GM12878 (cell line): Measurements from ENCODE around the gene RNF11. TPM values are rescaled to one million over a fixed set of nuclear protein-coding genes. Genes with fewer than 3 reads are reported as not detected.

Experiments used
- BRCA1 ChIP-seq: IDR thresholded peaks from 2 replicates; pipeline ENCODE4 v1.6.1; 2011; ENCODE audit warnings: low read depth, low read length, improper control_type of control experiment
- CBX3 ChIP-seq: fragments of 200-600 bp; sonication (generic); IDR thresholded peaks from 2 replicates; pipeline ENCODE4 v1.6.1; 2016; ENCODE audit warnings: low read depth, borderline replicate concordance
- CHD2 ChIP-seq: IDR thresholded peaks from 2 replicates; pipeline ENCODE4 v1.6.1; 2011; ENCODE audit warnings: low read depth, low read length, improper control_type of control experiment, borderline replicate concordance
- DPF2 ChIP-seq: fragments of 450-650 bp; IDR thresholded peaks from 2 replicates; pipeline ENCODE4 v1.6.1; 2017; ENCODE audit warnings: mild to moderate bottlenecking
- EGR1 ChIP-seq, 2 experiments: IDR thresholded peaks; 1 replicate in 1 of 2; 2 replicates in 1 of 2; pipeline ENCODE4 v1.6.1; 2011 to 2012; ENCODE audit warnings: low read depth in 2 of 2, low read length in 2 of 2, borderline replicate concordance in 1 of 2, mild to moderate bottlenecking in 1 of 2, moderate library complexity in 1 of 2
- GATAD2B ChIP-seq: fragments of 450-650 bp; conservative IDR thresholded peaks from 2 replicates; pipeline ENCODE4 v1.6.1; 2017; ENCODE audit warnings: low read depth, mild to moderate bottlenecking, moderate library complexity
- MTA2 ChIP-seq: fragments of 450-650 bp; IDR thresholded peaks from 2 replicates; pipeline ENCODE4 v1.6.1; 2016; ENCODE audit warnings: low read depth, mild to moderate bottlenecking, moderate library complexity
- MTA3 ChIP-seq: IDR thresholded peaks from 2 replicates; pipeline ENCODE4 v1.6.1; 2012; ENCODE audit warnings: low read length, inconsistent platforms, borderline replicate concordance
- MYB ChIP-seq: fragments of 150-350 bp; IDR thresholded peaks from 2 replicates; pipeline ENCODE4 v1.6.1; 2014; ENCODE audit warnings: mild to moderate bottlenecking, low read depth, low read length, borderline replicate concordance
- NFXL1 ChIP-seq: fragments of 450-650 bp; IDR thresholded peaks from 2 replicates; pipeline ENCODE4 v1.6.1; 2017; ENCODE audit warnings: antibody characterized with exemption, mild to moderate bottlenecking, borderline replicate concordance
- NR2C1 ChIP-seq: fragments of 450-650 bp; IDR thresholded peaks from 2 replicates; pipeline ENCODE4 v1.6.1; 2017; ENCODE audit warnings: antibody characterized with exemption, mild to moderate bottlenecking, moderate library complexity
- POU2F2 ChIP-seq: IDR thresholded peaks from 3 replicates; pipeline ENCODE4 v1.6.1; 2011; ENCODE audit warnings: low read depth, mild to moderate bottlenecking, low read length, borderline replicate concordance
- RAD51 ChIP-seq: fragments of 450-650 bp; IDR thresholded peaks from 2 replicates; pipeline ENCODE4 v1.6.1; 2016; ENCODE audit warnings: moderate library complexity, mild to moderate bottlenecking, inconsistent platforms
- RB1 ChIP-seq: fragments of 450-650 bp; formaldehyde crosslinking; IDR thresholded peaks from 2 replicates; pipeline ENCODE4 v1.6.1; 2017; ENCODE audit warnings: mild to moderate bottlenecking, borderline replicate concordance
- RELA ChIP-seq: fragments of 450-650 bp; IDR thresholded peaks from 2 replicates; pipeline ENCODE4 v1.8.0; 2014; ENCODE audit warnings: borderline replicate concordance; ENCODE audit not compliant: partially characterized antibody
- SIN3A ChIP-seq: IDR thresholded peaks from 2 replicates; pipeline ENCODE4 v1.6.1; 2012; ENCODE audit warnings: low read depth, low read length, improper control_type of control experiment
- SP1 ChIP-seq: IDR thresholded peaks from one replicate; pipeline ENCODE4 v1.6.1; 2011; ENCODE audit warnings: low read depth, low read length
- TCF7 ChIP-seq: IDR thresholded peaks from 2 replicates; pipeline ENCODE4 v1.6.1; 2014; ENCODE audit warnings: antibody characterized with exemption, borderline replicate concordance
- WRNIP1 ChIP-seq: IDR thresholded peaks from 2 replicates; pipeline ENCODE4 v1.6.1; 2011; ENCODE audit warnings: low read depth, low read length, improper control_type of control experiment, borderline replicate concordance
- ZNF217 ChIP-seq: fragments of 450-650 bp; IDR thresholded peaks from 2 replicates; pipeline ENCODE4 v1.6.1; 2017; ENCODE audit warnings: antibody characterized with exemption, mild to moderate bottlenecking
- ZSCAN29 ChIP-seq: fragments of 450-650 bp; IDR thresholded peaks from 2 replicates; pipeline ENCODE4 v1.6.1; 2017; ENCODE audit warnings: mild to moderate bottlenecking, moderate library complexity
- polyA plus RNA-seq, 11 experiments: library from polyadenylated mRNA; depleted of rRNA in 4 of 11; unstranded in 6 of 11; stranded (reverse) in 5 of 11; fragments of >200 nt; fragmentation: Nextera tagmentation in 4 of 11; fragmentation: Illumina TruSeq in 1 of 11; extraction: Ambion mirVana in 4 of 11; extraction: Trizol in 1 of 11; gene quantifications; 1 replicate in 1 of 11; 2 replicates in 10 of 11; pipeline versions ENCODE4 v1.2.1 to v1.2.3, GENCODE V29; 2011 to 2016; ENCODE audit warnings: inconsistent platforms in 2 of 11, missing spikeins in 2 of 11, low read depth in 1 of 11
- total RNA-seq, 4 experiments: library from RNA; depleted of rRNA in 3 of 4; stranded (reverse); fragments of >200 nt in 3 of 4; fragmentation: Illumina TruSeq in 1 of 4; extraction: Trizol in 1 of 4; gene quantifications; 2 replicates each; pipeline versions ENCODE4 v1.2.1 to v1.2.3, GENCODE V29; 2013 to 2021
- TF ChIP-seq, protein P1 (sequence below): fragments of 450-650 bp; formaldehyde crosslinking; IDR thresholded peaks from 2 replicates; pipeline ENCODE4 v1.4.0; 2022; ENCODE audit warnings: mild to moderate bottlenecking, moderate library complexity
- TF ChIP-seq, protein P2 (sequence below): IDR thresholded peaks from 2 replicates; pipeline ENCODE4 v1.6.1; 2012; ENCODE audit warnings: low read depth, low read length, improper control_type of control experiment
- TF ChIP-seq, protein P3 (sequence below): fragments of 450-650 bp; IDR thresholded peaks from 2 replicates; pipeline ENCODE4 v1.6.1; 2017; ENCODE audit warnings: mild to moderate bottlenecking
- TF ChIP-seq, protein P4 (sequence below): IDR thresholded peaks from 2 replicates; pipeline ENCODE4 v1.6.1; 2011; ENCODE audit warnings: borderline replicate concordance, low read depth, mild to moderate bottlenecking, moderate library complexity, mixed read lengths, low read length; ENCODE audit not compliant: insufficient read depth; ENCODE audit errors: extremely low read length

Gene RNF11
- total and polyA plus RNA-seq, 10 of the 15 experiments (the other 5 are each of a cell fraction or from before 2014, with no cell fraction given) = 9.5 to 43.6 (median 32.3) TPM

DNA sequence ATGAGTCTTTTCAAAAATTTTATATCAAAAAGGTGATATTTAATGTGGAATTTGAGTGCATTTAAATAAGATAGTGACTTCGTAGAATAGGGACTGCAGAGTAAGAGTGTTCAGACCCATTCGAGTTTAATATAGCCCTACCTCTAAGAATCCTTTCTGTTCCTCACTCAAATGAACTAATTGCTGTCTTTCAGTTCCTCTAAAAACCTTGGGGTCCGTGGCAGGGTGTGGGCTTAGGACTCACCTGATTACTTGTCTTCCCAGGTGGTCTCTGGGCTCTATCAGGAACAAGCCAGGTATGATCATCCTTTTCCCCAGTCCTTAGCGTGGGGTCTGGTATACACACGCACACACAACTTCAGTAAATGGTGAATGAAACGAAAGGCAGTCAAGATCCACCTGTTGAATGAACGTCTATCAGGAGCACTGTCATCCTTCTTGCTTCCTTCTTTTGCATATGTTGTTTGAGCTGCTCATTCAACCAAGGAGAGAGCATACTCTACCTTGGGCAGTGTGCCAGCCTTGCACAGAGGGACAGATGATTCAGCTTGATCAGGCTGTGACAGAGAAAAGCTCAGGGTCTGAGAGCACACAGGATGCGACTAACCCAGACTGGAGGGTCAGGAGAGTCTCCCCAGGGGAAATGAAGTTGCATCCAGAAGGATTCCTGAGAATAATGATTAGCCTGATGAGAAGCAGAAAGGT lies 1.2 kb upstream of the RNF11 start (continued):
- TF ChIP-seq SIN3A (no peak), NFXL1 (no peak), MYB (no peak), MTA2 (peak; percentile 79; the same call in 1 of the 2 replicates), BRCA1 (no peak), RELA (no peak), TCF7 (no peak), EGR1 (IDR thresholded peaks at IDR 0.05; ENCODE audit: borderline replicate concordance in 1 of 2, low read depth in 2 of 2, low read length in 2 of 2) (no peak), WRNIP1 (no peak), NR2C1 (no peak), RB1 (no peak), ZNF217 (peak; percentile 85; the same call in 1 of the 2 replicates), CBX3 (no peak), CHD2 (no peak), SP1 (no peak), ZSCAN29 (no peak), DPF2 (peak; percentile 85), MTA3 (no peak), RAD51 (no peak), POU2F2 (peak; percentile 75; the same call in 1 of the 3 replicates), GATAD2B (peak; percentile 64; the same call in 1 of the 2 replicates)
- TF ChIP-seq, protein P1, sequence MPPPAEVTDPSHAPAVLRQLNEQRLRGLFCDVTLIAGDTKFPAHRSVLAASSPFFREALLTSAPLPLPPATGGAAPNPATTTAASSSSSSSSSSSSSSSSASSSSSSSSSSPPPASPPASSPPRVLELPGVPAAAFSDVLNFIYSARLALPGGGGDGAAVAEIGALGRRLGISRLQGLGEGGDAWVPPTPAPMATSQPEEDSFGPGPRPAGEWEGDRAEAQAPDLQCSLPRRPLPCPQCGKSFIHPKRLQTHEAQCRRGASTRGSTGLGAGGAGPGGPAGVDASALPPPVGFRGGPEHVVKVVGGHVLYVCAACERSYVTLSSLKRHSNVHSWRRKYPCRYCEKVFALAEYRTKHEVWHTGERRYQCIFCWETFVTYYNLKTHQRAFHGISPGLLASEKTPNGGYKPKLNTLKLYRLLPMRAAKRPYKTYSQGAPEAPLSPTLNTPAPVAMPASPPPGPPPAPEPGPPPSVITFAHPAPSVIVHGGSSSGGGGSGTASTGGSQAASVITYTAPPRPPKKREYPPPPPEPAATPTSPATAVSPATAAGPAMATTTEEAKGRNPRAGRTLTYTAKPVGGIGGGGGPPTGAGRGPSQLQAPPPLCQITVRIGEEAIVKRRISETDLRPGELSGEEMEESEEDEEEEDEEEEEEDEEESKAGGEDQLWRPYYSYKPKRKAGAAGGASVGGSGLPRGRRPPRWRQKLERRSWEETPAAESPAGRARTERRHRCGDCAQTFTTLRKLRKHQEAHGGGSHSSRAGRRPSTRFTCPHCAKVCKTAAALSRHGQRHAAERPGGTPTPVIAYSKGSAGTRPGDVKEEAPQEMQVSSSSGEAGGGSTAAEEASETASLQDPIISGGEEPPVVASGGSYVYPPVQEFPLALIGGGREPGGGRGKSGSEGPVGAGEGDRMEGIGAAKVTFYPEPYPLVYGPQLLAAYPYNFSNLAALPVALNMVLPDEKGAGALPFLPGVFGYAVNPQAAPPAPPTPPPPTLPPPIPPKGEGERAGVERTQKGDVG (CRISPR knock-in tag) = no peak
- TF ChIP-seq, protein P2, sequence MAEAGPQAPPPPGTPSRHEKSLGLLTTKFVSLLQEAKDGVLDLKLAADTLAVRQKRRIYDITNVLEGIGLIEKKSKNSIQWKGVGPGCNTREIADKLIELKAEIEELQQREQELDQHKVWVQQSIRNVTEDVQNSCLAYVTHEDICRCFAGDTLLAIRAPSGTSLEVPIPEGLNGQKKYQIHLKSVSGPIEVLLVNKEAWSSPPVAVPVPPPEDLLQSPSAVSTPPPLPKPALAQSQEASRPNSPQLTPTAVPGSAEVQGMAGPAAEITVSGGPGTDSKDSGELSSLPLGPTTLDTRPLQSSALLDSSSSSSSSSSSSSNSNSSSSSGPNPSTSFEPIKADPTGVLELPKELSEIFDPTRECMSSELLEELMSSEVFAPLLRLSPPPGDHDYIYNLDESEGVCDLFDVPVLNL = no peak
- TF ChIP-seq, protein P3, sequence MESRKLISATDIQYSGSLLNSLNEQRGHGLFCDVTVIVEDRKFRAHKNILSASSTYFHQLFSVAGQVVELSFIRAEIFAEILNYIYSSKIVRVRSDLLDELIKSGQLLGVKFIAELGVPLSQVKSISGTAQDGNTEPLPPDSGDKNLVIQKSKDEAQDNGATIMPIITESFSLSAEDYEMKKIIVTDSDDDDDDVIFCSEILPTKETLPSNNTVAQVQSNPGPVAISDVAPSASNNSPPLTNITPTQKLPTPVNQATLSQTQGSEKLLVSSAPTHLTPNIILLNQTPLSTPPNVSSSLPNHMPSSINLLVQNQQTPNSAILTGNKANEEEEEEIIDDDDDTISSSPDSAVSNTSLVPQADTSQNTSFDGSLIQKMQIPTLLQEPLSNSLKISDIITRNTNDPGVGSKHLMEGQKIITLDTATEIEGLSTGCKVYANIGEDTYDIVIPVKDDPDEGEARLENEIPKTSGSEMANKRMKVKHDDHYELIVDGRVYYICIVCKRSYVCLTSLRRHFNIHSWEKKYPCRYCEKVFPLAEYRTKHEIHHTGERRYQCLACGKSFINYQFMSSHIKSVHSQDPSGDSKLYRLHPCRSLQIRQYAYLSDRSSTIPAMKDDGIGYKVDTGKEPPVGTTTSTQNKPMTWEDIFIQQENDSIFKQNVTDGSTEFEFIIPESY = no peak
- TF ChIP-seq, protein P4, sequence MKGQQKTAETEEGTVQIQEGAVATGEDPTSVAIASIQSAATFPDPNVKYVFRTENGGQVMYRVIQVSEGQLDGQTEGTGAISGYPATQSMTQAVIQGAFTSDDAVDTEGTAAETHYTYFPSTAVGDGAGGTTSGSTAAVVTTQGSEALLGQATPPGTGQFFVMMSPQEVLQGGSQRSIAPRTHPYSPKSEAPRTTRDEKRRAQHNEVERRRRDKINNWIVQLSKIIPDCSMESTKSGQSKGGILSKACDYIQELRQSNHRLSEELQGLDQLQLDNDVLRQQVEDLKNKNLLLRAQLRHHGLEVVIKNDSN = no peak
